Stomach (tissue), 9 donors: Measurements from ENCODE around the gene TMCO4. TPM values are rescaled to one million over a fixed set of nuclear protein-coding genes. Genes with fewer than 3 reads are reported as not detected.

ENCODE experiments used
- DNase-seq, 2 donors: peaks; one replicate each; pipeline versions ENCODE4 v3.0.0 to v3.0.0-alpha.2; 2013 to 2019
- H3K27ac ChIP-seq, 5 donors: fragments of 200-600 bp in 4 of 5; sonication (generic) in 4 of 5; one replicate each; pipeline ENCODE4 v1.5.1; 2013 to 2019; ENCODE audit warnings: mild to moderate bottlenecking in 1 of 5, moderate library complexity in 1 of 5
- H3K27me3 ChIP-seq, 3 donors: fragments of 200-600 bp; sonication (generic); one replicate each; pipeline ENCODE4 v1.5.1; 2017 to 2019; ENCODE audit warnings: mixed run types in 1 of 3
- H3K36me3 ChIP-seq, 4 donors: fragments of 200-600 bp; sonication (generic); 1 replicate in 3 of 4; 2 replicates in 1 of 4; pipeline ENCODE4 v1.5.1; 2016 to 2019
- H3K4me1 ChIP-seq, 4 donors: fragments of 200-600 bp; sonication (generic); one replicate each; pipeline ENCODE4 v1.5.1; 2016 to 2019
- H3K4me3 ChIP-seq, 4 donors: fragments of 200-600 bp; sonication (generic) in 3 of 4; one replicate each; pipeline ENCODE4 v1.5.1; 2016 to 2019; ENCODE audit warnings: mild to moderate bottlenecking in 1 of 4
- H3K9me3 ChIP-seq, 4 donors: fragments of 200-600 bp; sonication (generic); one replicate each; pipeline ENCODE4 v1.5.1; 2016 to 2019
- EP300 ChIP-seq: sonication (generic); formaldehyde crosslinking; IDR thresholded peaks from one replicate; pipeline ENCODE4 v1.6.1; 2017; ENCODE audit warnings: antibody characterized with exemption
- POLR2A ChIP-seq, 4 donors: fragments of 450-650 bp; IDR thresholded peaks; one replicate each; pipeline ENCODE4 v1.6.1; 2016; ENCODE audit warnings: antibody characterized with exemption in 4 of 4, control low read depth in 2 of 4, mild to moderate bottlenecking in 1 of 4, moderate library complexity in 1 of 4
- POLR2AphosphoS5 ChIP-seq, 3 donors: sonication (generic); formaldehyde crosslinking; IDR thresholded peaks; one replicate each; pipeline ENCODE4 v1.6.1; 2016; ENCODE audit warnings: antibody characterized with exemption in 3 of 3
- WGBS, 5 donors: extraction: QIAGEN DNeasy Blood & Tissue Kit in 3 of 5; methylation state at CpG; one replicate each; pipeline versions ENCODE4 v1.1.5 to v1.1.7; 2013 to 2018; 5-methylcytosine and 5-hydroxymethylcytosine counted together
- intact Hi-C: fragments of 100-400 bp; cut with DNase I; formaldehyde crosslinking; loops from one replicate; pipeline ENCODE4 v1.15.1; 2023; ENCODE audit warnings: low total_unique reads
- polyA plus RNA-seq, 3 donors: library from polyadenylated mRNA; stranded (reverse); fragments of 200-250 nt; gene quantifications; one replicate each; pipeline ENCODE4 v1.2.3, GENCODE V29; 2013
- total RNA-seq, 5 donors: library from RNA; depleted of rRNA; stranded (reverse); fragments of >200 nt; gene quantifications; one replicate each; pipeline versions ENCODE4 v1.1.0 to v1.2.3, GENCODE V29; 2014 to 2016
- TF ChIP-seq, protein P1 (sequence below), 7 experiments: fragments of 450-650 bp in 4 of 7; fragments of 200-600 bp in 3 of 7; sonication (generic) in 3 of 7; IDR thresholded peaks; one replicate each; pipeline ENCODE4 v1.5.1; 2016 to 2019; ENCODE audit warnings: antibody characterized with exemption in 7 of 7, control low read depth in 2 of 7, mild to moderate bottlenecking in 1 of 7
- donor health status: healthy with polysubstance abuse.
- donor health status: Bipolar disorder and iron deficiency.
- donor health status: healthy.

Gene TMCO4
- total and polyA plus RNA-seq, 8 donors = 5.3 to 326 (median 24.2) TPM

DNA sequence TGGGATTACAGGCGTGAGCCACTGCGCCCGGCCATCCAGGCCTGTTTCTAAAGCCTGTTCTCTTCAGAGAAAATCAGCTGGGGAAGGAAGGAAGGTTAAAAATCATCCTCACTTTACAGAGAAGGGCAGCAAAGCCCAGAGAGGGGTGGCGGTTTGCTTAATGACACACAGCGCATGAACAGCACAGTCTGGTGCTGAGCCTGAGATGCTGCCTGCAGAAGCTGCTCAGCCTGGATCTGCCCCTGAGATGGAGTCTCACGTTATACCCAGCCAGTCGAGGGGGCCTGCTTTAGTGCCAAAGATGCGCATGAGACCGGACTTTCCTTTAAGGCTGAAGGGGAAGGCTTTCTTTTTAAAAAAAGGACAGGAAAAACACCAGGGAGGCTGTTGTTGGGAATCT is 113.7 kb downstream of the TMCO4 start:
- TF ChIP-seq POLR2A (IDR thresholded peaks at IDR 0.05) = no peak
- TF ChIP-seq POLR2AphosphoS5 (IDR thresholded peaks at IDR 0.05) = no peak
- TF ChIP-seq, protein P1, sequence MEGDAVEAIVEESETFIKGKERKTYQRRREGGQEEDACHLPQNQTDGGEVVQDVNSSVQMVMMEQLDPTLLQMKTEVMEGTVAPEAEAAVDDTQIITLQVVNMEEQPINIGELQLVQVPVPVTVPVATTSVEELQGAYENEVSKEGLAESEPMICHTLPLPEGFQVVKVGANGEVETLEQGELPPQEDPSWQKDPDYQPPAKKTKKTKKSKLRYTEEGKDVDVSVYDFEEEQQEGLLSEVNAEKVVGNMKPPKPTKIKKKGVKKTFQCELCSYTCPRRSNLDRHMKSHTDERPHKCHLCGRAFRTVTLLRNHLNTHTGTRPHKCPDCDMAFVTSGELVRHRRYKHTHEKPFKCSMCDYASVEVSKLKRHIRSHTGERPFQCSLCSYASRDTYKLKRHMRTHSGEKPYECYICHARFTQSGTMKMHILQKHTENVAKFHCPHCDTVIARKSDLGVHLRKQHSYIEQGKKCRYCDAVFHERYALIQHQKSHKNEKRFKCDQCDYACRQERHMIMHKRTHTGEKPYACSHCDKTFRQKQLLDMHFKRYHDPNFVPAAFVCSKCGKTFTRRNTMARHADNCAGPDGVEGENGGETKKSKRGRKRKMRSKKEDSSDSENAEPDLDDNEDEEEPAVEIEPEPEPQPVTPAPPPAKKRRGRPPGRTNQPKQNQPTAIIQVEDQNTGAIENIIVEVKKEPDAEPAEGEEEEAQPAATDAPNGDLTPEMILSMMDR (IDR thresholded peaks at IDR 0.05) = no peak
- TF ChIP-seq EP300 = no peak
- Histone ChIP-seq H3K9me3 (peaks cover 0 to 8% (median 2%) of the 10 kb centered on the region in 4 donors), H3K27me3 (no peaks in the 10 kb centered on the region), H3K4me1 (no peaks in the 10 kb centered on the region), H3K4me3 (no peak overlapping the region), H3K36me3 (peaks cover 19 to 90% (median 74%) of the 10 kb centered on the region in 4 donors), H3K27ac (no peak overlapping the region)
- intact Hi-C loops = no loop called here
- WGBS, 5 donors = 84 to 87% (median 85%) methylated on average over 9 of the region's 9 CpGs
- DNase-seq = no peak

DNA sequence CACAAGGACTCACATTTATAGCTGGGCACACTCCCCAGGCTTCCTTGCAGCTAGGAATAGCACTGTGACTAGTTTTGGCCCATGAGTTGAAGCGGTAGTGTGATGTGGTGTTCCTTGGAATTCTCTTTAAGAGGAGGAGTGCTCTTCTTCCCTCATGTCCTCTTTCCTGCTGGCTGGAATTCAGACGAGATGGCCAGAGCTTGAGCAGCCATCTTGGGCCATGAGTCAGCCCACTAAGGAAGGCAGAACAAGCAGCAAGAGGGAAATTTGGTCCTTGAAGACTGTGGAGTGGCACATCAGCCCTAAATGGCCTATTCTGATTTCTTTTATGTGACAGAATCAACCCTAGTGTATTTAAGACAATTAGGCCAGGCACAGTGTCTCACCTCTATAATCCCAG is 115.0 kb downstream of the TMCO4 start:
- Histone ChIP-seq H3K36me3 (peaks cover 19 to 83% (median 63%) of the 10 kb centered on the region in 4 donors), H3K27me3 (no peaks in the 10 kb centered on the region), H3K4me3 (no peak overlapping the region), H3K27ac (no peak overlapping the region), H3K9me3 (peaks cover 0 to 8% (median 2%) of the 10 kb centered on the region in 4 donors), H3K4me1 (no peaks in the 10 kb centered on the region)
- no peak for TF ChIP-seq POLR2AphosphoS5 (IDR thresholded peaks at IDR 0.05)
- TF ChIP-seq, protein P1 (IDR thresholded peaks at IDR 0.05) = no peak
- no peak for TF ChIP-seq POLR2A (IDR thresholded peaks at IDR 0.05)
- no peak for TF ChIP-seq EP300
- no peak for DNase-seq
- WGBS, 5 donors = 84 to 98% (median 97%) methylated on average over 2 of the region's 2 CpGs
- intact Hi-C loops = no loop called here

DNA sequence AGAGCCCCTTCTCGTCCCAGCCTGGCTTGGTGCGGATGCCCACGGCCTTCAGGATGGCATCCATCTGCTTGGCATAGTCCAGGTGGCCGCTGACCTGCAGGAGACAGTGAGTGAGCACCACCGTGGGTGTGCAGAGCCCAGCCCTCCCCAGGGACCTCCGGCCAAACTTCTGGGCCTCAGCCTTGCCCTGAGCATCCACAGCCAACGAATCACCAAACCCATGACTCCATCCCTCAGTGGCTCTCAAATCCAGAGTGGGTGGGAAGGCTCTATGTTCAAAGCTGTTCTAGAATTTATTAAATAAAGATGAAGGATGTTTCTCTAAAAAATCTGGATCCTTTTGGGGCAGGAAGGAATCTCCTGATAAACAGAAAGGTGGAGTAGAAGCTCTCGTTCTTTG is 116.4 kb downstream of the TMCO4 start:
- Histone ChIP-seq H3K27ac (no peak overlapping the region), H3K9me3 (peaks cover 0 to 8% (median 2%) of the 10 kb centered on the region in 4 donors), H3K36me3 (peaks cover 15 to 70% (median 50%) of the 10 kb centered on the region in 4 donors), H3K27me3 (no peaks in the 10 kb centered on the region), H3K4me3 (no peak overlapping the region), H3K4me1 (no peaks in the 10 kb centered on the region)
- intact Hi-C loops = no loop called here
- no peak for TF ChIP-seq POLR2A (IDR thresholded peaks at IDR 0.05)
- TF ChIP-seq, protein P1 (IDR thresholded peaks at IDR 0.05) = no peak
- TF ChIP-seq EP300 = no peak
- WGBS, 5 donors = 90 to 96% (median 92%) methylated on average over 3 to 8 of the region's 8 CpGs
- DNase-seq = no peak

DNA sequence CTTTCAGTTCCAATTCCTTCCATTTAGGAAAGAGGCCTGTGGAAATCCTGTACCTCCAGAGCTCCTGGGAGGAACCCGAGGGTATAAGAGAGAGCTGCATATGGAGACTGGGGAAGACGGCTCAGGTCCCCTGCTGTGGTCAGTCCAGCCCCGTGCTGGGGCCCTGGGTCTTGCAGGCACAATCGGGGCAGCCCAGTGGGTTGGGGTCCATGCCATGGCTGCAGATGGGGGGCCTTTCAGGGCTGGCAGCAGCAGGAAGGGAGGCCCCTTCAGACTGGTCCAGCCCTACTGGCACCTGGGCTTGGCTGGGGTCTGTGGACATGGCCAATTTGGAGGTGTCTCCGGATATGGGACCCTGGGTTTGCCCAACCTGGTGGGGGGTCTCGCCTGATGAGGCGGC is 116.8 kb downstream of the TMCO4 start:
- Histone ChIP-seq H3K4me3 (no peak overlapping the region), H3K9me3 (peaks cover 0 to 7% (median 2%) of the 10 kb centered on the region in 4 donors), H3K27me3 (no peaks in the 10 kb centered on the region), H3K4me1 (no peaks in the 10 kb centered on the region), H3K27ac (no peak overlapping the region), H3K36me3 (peaks cover 10 to 65% (median 45%) of the 10 kb centered on the region in 4 donors)
- TF ChIP-seq POLR2AphosphoS5 (IDR thresholded peaks at IDR 0.05) = no peak
- no peak for TF ChIP-seq POLR2A (IDR thresholded peaks at IDR 0.05)
- TF ChIP-seq, protein P1 (IDR thresholded peaks at IDR 0.05) = no peak
- TF ChIP-seq EP300 = no peak
- intact Hi-C loops = no loop called here
- 59 to 86% (median 78%) methylated on average over 4 to 7 of the region's 7 CpGs for WGBS, 5 donors
- DNase-seq = no peak
